Activated CD4-positive, CD25-positive, alpha-beta regulatory T cell treated with anti-CD3 and anti-CD28 coated beads, Interleukin-2, amount 50 U/mL, for 24 hours (primary cell): ENCODE measurements around the gene CNBD2.
"Not testable (repeated sequence)": the region's sequence is repeated elsewhere in the genome, so short reads cannot be mapped to it uniquely, and the experiment has no call there.

Experiments
- ATAC-seq, 2 donors: fragments of 150-1000 bp; cut with Tn5 transposase; one replicate each; pipeline ENCODE4 v1.10.0; 2021; ENCODE audit warnings: mild to moderate bottlenecking in 1 of 2, moderate library complexity in 1 of 2

The CNBD2 gene

GRCh38 chr20:36028106-36028808 is 59.9 kb downstream of the CNBD2 start:
- no peak for ATAC-seq

- no peak for ATAC-seq
These were observed 61.8 kb downstream of the CNBD2 start for GRCh38 chr20:36030149-36030548.

- no peak for ATAC-seq
These were observed 63.4 kb downstream of the CNBD2 start for GRCh38 chr20:36031806-36032205.

- no peak for ATAC-seq
These were observed 66.5 kb downstream of the CNBD2 start for GRCh38 chr20:36034875-36035274.

GRCh38 chr20:36035745-36036144 is 67.4 kb downstream of the CNBD2 start:
- no peak for ATAC-seq

- no peak for ATAC-seq
These were observed 68.3 kb downstream of the CNBD2 start for GRCh38 chr20:36036688-36037087.

GRCh38 chr20:36040571-36040970 is 72.2 kb downstream of the CNBD2 start:
- peak in 1 of 2 donors; percentile 10 for ATAC-seq

GRCh38 chr20:36043441-36043840 is 75.1 kb downstream of the CNBD2 start:
- no peak for ATAC-seq

- ATAC-seq: no peak
These were observed 75.6 kb downstream of the CNBD2 start for GRCh38 chr20:36043892-36044515.

- no peak for ATAC-seq
These were observed 77.0 kb downstream of the CNBD2 start for GRCh38 chr20:36045373-36045714.

GRCh38 chr20:36046073-36046798 is 77.8 kb downstream of the CNBD2 start:
- ATAC-seq: not testable (repeated sequence)

- not testable (repeated sequence) for ATAC-seq
These were observed 81.0 kb downstream of the CNBD2 start for GRCh38 chr20:36049408-36049807.

GRCh38 chr20:36050436-36051317 is 82.3 kb downstream of the CNBD2 start:
- ATAC-seq: peak; percentile 97 to 98

GRCh38 chr20:36051318-36052116 is 83.1 kb downstream of the CNBD2 start:
- no peak for ATAC-seq

- ATAC-seq: no peak
These were observed 83.7 kb downstream of the CNBD2 start for GRCh38 chr20:36052117-36052513.

- ATAC-seq: not testable (repeated sequence)
These were observed 85.6 kb downstream of the CNBD2 start for GRCh38 chr20:36053863-36054518.

GRCh38 chr20:36055145-36055544 is 86.8 kb downstream of the CNBD2 start:
- ATAC-seq: no peak

GRCh38 chr20:36060676-36061075 is 92.3 kb downstream of the CNBD2 start:
- ATAC-seq: no peak

GRCh38 chr20:36061754-36062153 is 93.4 kb downstream of the CNBD2 start:
- ATAC-seq: no peak

GRCh38 chr20:36062799-36063198 is 94.4 kb downstream of the CNBD2 start:
- no peak for ATAC-seq

GRCh38 chr20:36063916-36064657 is 95.7 kb downstream of the CNBD2 start:
- no peak for ATAC-seq
